K562 treated with DMSO at 1 percent for 12 hours (cell line): Measurements from ENCODE around the gene SLC30A3. TPM values are rescaled to one million over a fixed set of nuclear protein-coding genes. Genes with fewer than 3 reads are reported as not detected.

Experiments
- total RNA-seq: library from RNA; unstranded; fragments of 300-600 nt; gene quantifications from 2 replicates; pipeline ENCODE4 v1.2.3, GENCODE V29; 2022; ENCODE audit not compliant: insufficient read depth

The SLC30A3 gene
- total RNA-seq: 1.9 and 3.6 TPM in 2 replicates

GRCh38 chr2:27262379-27263286 is at the start of gene SLC30A3:
Gene SLC30A3 (minus strand): TSS chr2:27263047. CDS start chr2:27262906, 141 bp downstream.

GRCh38 chr2:27308359-27308881 is 45.6 kb upstream of the SLC30A3 start, which contains the start of gene UCN:
Gene UCN (minus strand): TSS chr2:27308445. CDS start chr2:27307895, 550 bp downstream.

GRCh38 chr2:27281855-27282559 is 19.2 kb upstream of the SLC30A3 start, which contains the start of gene TRIM54:
Gene TRIM54 (plus strand): TSS chr2:27282429. CDS start chr2:27282732, 303 bp downstream.

GRCh38 chr2:27275211-27276150 is 12.6 kb upstream of the SLC30A3 start, which contains the start of gene DNAJC5G:
Gene DNAJC5G (plus strand): TSS chr2:27275433. CDS start chr2:27276729, 1,296 bp downstream.

GRCh38 chr2:27217173-27218121 is 45.4 kb downstream of the SLC30A3 start, which contains the start of gene CAD:
Gene CAD (plus strand): TSS chr2:27217369. CDS start chr2:27217552, 183 bp downstream.

GRCh38 chr2:27211943-27212625 is 50.8 kb downstream of the SLC30A3 start, which contains the start of the genes ATRAID and SLC5A6:
Gene ATRAID (plus strand): TSS chr2:27212041. CDS start chr2:27212369, 328 bp downstream.
Gene SLC5A6 (minus strand): TSS chr2:27212268. CDS start chr2:27207650, 4,618 bp downstream.

Other genes starting within 250 kb of the SLC30A3 start
- 64.5 and 121 TPM in 2 replicates for gene TMEM214, start 230.1 kb downstream of the SLC30A3 start, total RNA-seq
- gene AGBL5, start 211.4 kb downstream of the SLC30A3 start, total RNA-seq: 24.2 and 44.5 TPM in 2 replicates
- gene OST4, start 191.4 kb downstream of the SLC30A3 start, total RNA-seq: 189 and 265 TPM in 2 replicates
- gene EMILIN1, start 184.4 kb downstream of the SLC30A3 start, total RNA-seq: 1.4 and 2.9 TPM in 2 replicates
- gene KHK, start 176.3 kb downstream of the SLC30A3 start, total RNA-seq: 13.5 and 20.4 TPM in 2 replicates
- not detected in 2 replicates for gene CGREF1, start 143.9 kb downstream of the SLC30A3 start, total RNA-seq
- not detected in 2 replicates for gene ABHD1, start 139.2 kb downstream of the SLC30A3 start, total RNA-seq
- gene PREB, start 128.4 kb downstream of the SLC30A3 start, total RNA-seq: 70.9 and 81.1 TPM in 2 replicates
- gene PRR30, start 123.6 kb downstream of the SLC30A3 start, total RNA-seq: not detected in 2 replicates
- not detected in 2 replicates for gene TCF23, start 114.0 kb downstream of the SLC30A3 start, total RNA-seq
- gene ATRAID, start 51.0 kb downstream of the SLC30A3 start, total RNA-seq: 90.6 and 94.9 TPM in 2 replicates
- 16.8 and 39.2 TPM in 2 replicates for gene SLC5A6, start 50.8 kb downstream of the SLC30A3 start, total RNA-seq
- 24.7 and 44.2 TPM in 2 replicates for gene CAD, start 45.7 kb downstream of the SLC30A3 start, total RNA-seq
- not detected in 2 replicates for gene DNAJC5G, start 12.4 kb upstream of the SLC30A3 start, total RNA-seq
- not detected in 2 replicates for gene TRIM54, start 19.4 kb upstream of the SLC30A3 start, total RNA-seq
- gene UCN, start 45.4 kb upstream of the SLC30A3 start, total RNA-seq: 10.6 and 12.6 TPM in 2 replicates
- 51.4 and 75.4 TPM in 2 replicates for gene MPV17, start 60.0 kb upstream of the SLC30A3 start, total RNA-seq
- 28.5 and 55.0 TPM in 2 replicates for gene GTF3C2, start 93.7 kb upstream of the SLC30A3 start, total RNA-seq
- 65.5 and 71.2 TPM in 2 replicates for gene EIF2B4, start 107.3 kb upstream of the SLC30A3 start, total RNA-seq
- 67.7 and 71.0 TPM in 2 replicates for gene SNX17, start 107.6 kb upstream of the SLC30A3 start, total RNA-seq
- gene ZNF513, start 117.7 kb upstream of the SLC30A3 start, total RNA-seq: 9.7 and 14.6 TPM in 2 replicates
- 98.2 and 115 TPM in 2 replicates for gene PPM1G, start 146.5 kb upstream of the SLC30A3 start, total RNA-seq
- gene NRBP1, start 165.6 kb upstream of the SLC30A3 start, total RNA-seq: 51.5 and 71.6 TPM in 2 replicates
- 2.6 TPM in 1 of 2 replicates, not detected in the other for gene KRTCAP3, start 179.3 kb upstream of the SLC30A3 start, total RNA-seq
- gene IFT172, start 226.7 kb upstream of the SLC30A3 start, total RNA-seq: 9.0 and 15.1 TPM in 2 replicates
- 18.8 and 20.6 TPM in 2 replicates for gene FNDC4, start 232.2 kb upstream of the SLC30A3 start, total RNA-seq
- gene GCKR, start 233.8 kb upstream of the SLC30A3 start, total RNA-seq: not detected in 2 replicates